ENCODE results near the gene CYP2W1.
A peak's percentile ranks its signal among the peaks of the same experiment; 100 is the strongest.

The CYP2W1 gene

DNA sequence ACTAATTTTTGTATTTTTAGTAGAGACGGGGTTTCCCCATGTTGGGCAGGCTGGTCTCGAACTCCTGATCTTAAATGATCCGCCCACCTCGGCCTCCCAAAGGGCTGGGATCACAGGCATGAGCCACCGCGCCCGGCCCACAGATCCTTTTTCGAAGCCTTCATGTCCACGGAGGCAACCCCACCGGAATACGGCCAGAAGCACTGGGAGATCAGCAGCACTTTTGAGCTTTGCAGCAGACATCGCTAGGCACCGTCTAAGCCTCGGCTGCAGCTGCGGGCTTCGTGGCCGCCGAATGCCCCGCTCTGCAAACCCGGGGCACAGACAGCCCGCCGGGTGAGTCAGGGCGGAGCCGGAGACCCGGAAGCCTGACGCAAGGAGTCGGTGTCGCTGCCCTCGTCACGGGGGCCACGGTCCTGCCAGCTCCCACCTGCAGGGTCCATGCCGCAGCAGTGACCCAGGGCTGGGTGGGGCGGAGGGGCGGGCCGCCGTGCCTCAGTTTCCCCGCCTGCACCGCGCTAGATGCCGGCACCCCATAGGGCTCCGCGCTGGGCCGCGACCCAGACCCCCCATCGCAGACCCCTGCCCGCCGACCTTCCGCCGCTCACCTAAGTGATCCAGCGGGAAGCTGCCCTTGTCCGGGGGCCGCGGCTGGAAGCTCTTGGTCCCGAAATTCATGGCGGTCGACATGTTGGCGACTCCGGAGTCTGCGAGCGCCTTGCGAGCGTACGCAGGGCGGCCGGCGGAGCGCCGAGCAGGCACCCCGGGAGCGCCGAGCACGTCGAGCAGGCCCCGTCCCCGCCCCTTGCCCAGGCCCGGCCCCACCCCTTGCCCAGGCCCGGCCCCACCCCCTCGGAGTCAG lies 7.9 kb upstream of the CYP2W1 start, which contains the start of gene COX19 (continued):
- TF ChIP-seq, protein P1, sequence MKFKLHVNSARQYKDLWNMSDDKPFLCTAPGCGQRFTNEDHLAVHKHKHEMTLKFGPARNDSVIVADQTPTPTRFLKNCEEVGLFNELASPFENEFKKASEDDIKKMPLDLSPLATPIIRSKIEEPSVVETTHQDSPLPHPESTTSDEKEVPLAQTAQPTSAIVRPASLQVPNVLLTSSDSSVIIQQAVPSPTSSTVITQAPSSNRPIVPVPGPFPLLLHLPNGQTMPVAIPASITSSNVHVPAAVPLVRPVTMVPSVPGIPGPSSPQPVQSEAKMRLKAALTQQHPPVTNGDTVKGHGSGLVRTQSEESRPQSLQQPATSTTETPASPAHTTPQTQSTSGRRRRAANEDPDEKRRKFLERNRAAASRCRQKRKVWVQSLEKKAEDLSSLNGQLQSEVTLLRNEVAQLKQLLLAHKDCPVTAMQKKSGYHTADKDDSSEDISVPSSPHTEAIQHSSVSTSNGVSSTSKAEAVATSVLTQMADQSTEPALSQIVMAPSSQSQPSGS (tag by site-specific recombination; IDR thresholded peaks at IDR 0.05; ENCODE audit: low read depth), result no peak
- TF ChIP-seq, protein P2, sequence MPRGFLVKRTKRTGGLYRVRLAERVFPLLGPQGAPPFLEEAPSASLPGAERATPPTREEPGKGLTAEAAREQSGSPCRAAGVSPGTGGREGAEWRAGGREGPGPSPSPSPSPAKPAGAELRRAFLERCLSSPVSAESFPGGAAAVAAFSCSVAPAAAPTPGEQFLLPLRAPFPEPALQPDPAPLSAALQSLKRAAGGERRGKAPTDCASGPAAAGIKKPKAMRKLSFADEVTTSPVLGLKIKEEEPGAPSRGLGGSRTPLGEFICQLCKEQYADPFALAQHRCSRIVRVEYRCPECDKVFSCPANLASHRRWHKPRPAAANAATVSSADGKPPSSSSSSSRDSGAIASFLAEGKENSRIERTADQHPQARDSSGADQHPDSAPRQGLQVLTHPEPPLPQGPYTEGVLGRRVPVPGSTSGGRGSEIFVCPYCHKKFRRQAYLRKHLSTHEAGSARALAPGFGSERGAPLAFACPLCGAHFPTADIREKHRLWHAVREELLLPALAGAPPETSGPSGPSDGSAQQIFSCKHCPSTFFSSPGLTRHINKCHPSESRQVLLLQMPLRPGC (tag by site-specific recombination; IDR thresholded peaks at IDR 0.05), result no peak
- TF ChIP-seq ZNF19 (tag by site-specific recombination; IDR thresholded peaks at IDR 0.05; ENCODE audit: low read depth), result no peak
- peak; percentile 88 for TF ChIP-seq ZXDB (tag by site-specific recombination; IDR thresholded peaks at IDR 0.05)
- 0 out of 2 replicates have a peak, but pooled peaks have one; percentile 39 for TF ChIP-seq KLF16 (tag by site-specific recombination; IDR thresholded peaks at IDR 0.05)
- TF ChIP-seq, protein P3, sequence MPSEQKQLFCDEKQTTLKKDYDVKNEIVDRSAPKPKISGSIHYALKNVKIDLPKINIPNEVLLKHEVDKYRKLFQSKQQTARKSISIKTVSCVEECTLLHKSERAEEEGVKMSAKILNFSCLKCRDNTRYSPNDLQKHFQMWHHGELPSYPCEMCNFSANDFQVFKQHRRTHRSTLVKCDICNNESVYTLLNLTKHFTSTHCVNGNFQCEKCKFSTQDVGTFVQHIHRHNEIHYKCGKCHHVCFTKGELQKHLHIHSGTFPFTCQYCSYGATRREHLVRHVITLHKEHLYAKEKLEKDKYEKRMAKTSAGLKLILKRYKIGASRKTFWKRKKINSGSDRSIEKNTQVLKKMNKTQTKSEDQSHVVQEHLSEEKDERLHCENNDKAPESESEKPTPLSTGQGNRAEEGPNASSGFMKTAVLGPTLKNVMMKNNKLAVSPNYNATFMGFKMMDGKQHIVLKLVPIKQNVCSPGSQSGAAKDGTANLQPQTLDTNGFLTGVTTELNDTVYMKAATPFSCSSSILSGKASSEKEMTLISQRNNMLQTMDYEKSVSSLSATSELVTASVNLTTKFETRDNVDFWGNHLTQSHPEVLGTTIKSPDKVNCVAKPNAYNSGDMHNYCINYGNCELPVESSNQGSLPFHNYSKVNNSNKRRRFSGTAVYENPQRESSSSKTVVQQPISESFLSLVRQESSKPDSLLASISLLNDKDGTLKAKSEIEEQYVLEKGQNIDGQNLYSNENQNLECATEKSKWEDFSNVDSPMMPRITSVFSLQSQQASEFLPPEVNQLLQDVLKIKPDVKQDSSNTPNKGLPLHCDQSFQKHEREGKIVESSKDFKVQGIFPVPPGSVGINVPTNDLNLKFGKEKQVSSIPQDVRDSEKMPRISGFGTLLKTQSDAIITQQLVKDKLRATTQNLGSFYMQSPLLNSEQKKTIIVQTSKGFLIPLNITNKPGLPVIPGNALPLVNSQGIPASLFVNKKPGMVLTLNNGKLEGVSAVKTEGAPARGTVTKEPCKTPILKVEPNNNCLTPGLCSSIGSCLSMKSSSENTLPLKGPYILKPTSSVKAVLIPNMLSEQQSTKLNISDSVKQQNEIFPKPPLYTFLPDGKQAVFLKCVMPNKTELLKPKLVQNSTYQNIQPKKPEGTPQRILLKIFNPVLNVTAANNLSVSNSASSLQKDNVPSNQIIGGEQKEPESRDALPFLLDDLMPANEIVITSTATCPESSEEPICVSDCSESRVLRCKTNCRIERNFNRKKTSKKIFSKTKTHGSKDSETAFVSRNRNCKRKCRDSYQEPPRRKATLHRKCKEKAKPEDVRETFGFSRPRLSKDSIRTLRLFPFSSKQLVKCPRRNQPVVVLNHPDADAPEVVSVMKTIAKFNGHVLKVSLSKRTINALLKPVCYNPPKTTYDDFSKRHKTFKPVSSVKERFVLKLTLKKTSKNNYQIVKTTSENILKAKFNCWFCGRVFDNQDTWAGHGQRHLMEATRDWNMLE (tag by site-specific recombination; conservative IDR thresholded peaks at IDR 0.05; ENCODE audit: low read depth), result 0 out of 2 replicates have a peak, but pooled peaks have one; percentile 32
- TF ChIP-seq ZNF184 (tag by site-specific recombination; IDR thresholded peaks at IDR 0.05), result no peak
- peak; percentile 67; the same call in 1 of the 2 replicates for TF ChIP-seq ZNF76 (tag by site-specific recombination; IDR thresholded peaks at IDR 0.05; ENCODE audit: borderline replicate concordance, low read depth)
- TF ChIP-seq ZNF501 (tag by site-specific recombination; IDR thresholded peaks at IDR 0.05), result peak; percentile 77; the same call in 1 of the 2 replicates
- no peak for TF ChIP-seq ZNF544 (tag by site-specific recombination; IDR thresholded peaks at IDR 0.05)
- TF ChIP-seq, protein P4, sequence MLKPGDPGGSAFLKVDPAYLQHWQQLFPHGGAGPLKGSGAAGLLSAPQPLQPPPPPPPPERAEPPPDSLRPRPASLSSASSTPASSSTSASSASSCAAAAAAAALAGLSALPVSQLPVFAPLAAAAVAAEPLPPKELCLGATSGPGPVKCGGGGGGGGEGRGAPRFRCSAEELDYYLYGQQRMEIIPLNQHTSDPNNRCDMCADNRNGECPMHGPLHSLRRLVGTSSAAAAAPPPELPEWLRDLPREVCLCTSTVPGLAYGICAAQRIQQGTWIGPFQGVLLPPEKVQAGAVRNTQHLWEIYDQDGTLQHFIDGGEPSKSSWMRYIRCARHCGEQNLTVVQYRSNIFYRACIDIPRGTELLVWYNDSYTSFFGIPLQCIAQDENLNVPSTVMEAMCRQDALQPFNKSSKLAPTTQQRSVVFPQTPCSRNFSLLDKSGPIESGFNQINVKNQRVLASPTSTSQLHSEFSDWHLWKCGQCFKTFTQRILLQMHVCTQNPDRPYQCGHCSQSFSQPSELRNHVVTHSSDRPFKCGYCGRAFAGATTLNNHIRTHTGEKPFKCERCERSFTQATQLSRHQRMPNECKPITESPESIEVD (tag by site-specific recombination; IDR thresholded peaks at IDR 0.05), result no peak
- no peak for TF ChIP-seq ZNF175 (tag by site-specific recombination; IDR thresholded peaks at IDR 0.05)
- no peak for TF ChIP-seq ZNF792 (tag by site-specific recombination; IDR thresholded peaks at IDR 0.05)
- no peak for TF ChIP-seq GLI4 (tag by site-specific recombination; IDR thresholded peaks at IDR 0.05)
- TF ChIP-seq, protein P5, sequence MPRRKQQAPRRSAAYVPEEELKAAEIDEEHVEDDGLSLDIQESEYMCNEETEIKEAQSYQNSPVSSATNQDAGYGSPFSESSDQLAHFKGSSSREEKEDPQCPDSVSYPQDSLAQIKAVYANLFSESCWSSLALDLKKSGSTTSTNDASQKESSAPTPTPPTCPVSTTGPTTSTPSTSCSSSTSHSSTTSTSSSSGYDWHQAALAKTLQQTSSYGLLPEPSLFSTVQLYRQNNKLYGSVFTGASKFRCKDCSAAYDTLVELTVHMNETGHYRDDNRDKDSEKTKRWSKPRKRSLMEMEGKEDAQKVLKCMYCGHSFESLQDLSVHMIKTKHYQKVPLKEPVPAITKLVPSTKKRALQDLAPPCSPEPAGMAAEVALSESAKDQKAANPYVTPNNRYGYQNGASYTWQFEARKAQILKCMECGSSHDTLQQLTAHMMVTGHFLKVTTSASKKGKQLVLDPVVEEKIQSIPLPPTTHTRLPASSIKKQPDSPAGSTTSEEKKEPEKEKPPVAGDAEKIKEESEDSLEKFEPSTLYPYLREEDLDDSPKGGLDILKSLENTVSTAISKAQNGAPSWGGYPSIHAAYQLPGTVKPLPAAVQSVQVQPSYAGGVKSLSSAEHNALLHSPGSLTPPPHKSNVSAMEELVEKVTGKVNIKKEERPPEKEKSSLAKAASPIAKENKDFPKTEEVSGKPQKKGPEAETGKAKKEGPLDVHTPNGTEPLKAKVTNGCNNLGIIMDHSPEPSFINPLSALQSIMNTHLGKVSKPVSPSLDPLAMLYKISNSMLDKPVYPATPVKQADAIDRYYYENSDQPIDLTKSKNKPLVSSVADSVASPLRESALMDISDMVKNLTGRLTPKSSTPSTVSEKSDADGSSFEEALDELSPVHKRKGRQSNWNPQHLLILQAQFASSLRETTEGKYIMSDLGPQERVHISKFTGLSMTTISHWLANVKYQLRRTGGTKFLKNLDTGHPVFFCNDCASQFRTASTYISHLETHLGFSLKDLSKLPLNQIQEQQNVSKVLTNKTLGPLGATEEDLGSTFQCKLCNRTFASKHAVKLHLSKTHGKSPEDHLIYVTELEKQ (tag by site-specific recombination; IDR thresholded peaks at IDR 0.05; ENCODE audit: borderline replicate concordance), result no peak
- TF ChIP-seq, protein P6, sequence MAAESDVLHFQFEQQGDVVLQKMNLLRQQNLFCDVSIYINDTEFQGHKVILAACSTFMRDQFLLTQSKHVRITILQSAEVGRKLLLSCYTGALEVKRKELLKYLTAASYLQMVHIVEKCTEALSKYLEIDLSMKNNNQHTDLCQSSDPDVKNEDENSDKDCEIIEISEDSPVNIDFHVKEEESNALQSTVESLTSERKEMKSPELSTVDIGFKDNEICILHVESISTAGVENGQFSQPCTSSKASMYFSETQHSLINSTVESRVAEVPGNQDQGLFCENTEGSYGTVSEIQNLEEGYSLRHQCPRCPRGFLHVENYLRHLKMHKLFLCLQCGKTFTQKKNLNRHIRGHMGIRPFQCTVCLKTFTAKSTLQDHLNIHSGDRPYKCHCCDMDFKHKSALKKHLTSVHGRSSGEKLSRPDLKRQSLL (tag by site-specific recombination; IDR thresholded peaks at IDR 0.05), result no peak
- no peak for TF ChIP-seq SALL2 (tag by site-specific recombination; IDR thresholded peaks at IDR 0.05; ENCODE audit: borderline replicate concordance)
- TF ChIP-seq ZNF24 (tag by site-specific recombination; IDR thresholded peaks at IDR 0.05), result no peak
- TF ChIP-seq, protein P7, sequence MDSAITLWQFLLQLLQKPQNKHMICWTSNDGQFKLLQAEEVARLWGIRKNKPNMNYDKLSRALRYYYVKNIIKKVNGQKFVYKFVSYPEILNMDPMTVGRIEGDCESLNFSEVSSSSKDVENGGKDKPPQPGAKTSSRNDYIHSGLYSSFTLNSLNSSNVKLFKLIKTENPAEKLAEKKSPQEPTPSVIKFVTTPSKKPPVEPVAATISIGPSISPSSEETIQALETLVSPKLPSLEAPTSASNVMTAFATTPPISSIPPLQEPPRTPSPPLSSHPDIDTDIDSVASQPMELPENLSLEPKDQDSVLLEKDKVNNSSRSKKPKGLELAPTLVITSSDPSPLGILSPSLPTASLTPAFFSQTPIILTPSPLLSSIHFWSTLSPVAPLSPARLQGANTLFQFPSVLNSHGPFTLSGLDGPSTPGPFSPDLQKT (IDR thresholded peaks at IDR 0.05; ENCODE audit: borderline replicate concordance, low read depth, low read length), result no peak
- TF ChIP-seq ZBTB7A (tag by site-specific recombination; IDR thresholded peaks at IDR 0.05; ENCODE audit: low read depth), result no peak

Data from HEK293 (cell line).